ENCODE results near the gene KCNQ5.

GRCh38 chr6:72987301-72987700 lies 365.4 kb downstream of the KCNQ5 start:
- TF ChIP-seq EZH2 (IDR thresholded peaks at IDR 0.05) (no peak), POLR2AphosphoS5 (IDR thresholded peaks at IDR 0.05; ENCODE audit: borderline replicate concordance, low read depth, low read length) (no peak), FOXP2 (optimal IDR thresholded peaks at IDR 0.05; ENCODE audit: control extremely low read depth, extremely low read length, insufficient read depth) (no peak)
